NCI-H2227 (cell line): ENCODE data around the gene FRS3.

ENCODE experiments used
- DNase-seq: peaks from one replicate; lab custom pipeline; 2025; ENCODE audit not compliant: unreplicated experiment; lab: John Stamatoyannopoulos, UW

FRS3 gene

GRCh38 chr6:41744236-41744787 lies 35.4 kb downstream of the FRS3 start:
- no peak for DNase-seq

- DNase-seq: no peak
Measured at GRCh38 chr6:41743406-41744235, 36.1 kb downstream of the FRS3 start.

GRCh38 chr6:41741625-41742490 lies 37.8 kb downstream of the FRS3 start:
- DNase-seq: no peak

- DNase-seq: no peak
Measured at GRCh38 chr6:41740366-41741162, 39.1 kb downstream of the FRS3 start.

GRCh38 chr6:41739041-41739440 lies 40.7 kb downstream of the FRS3 start:
- no peak for DNase-seq

- DNase-seq: no peak
Measured at GRCh38 chr6:41737591-41738130, 42.0 kb downstream of the FRS3 start.

GRCh38 chr6:41736800-41737555 lies 42.7 kb downstream of the FRS3 start:
- DNase-seq: no peak

GRCh38 chr6:41736186-41736733 lies 43.4 kb downstream of the FRS3 start:
- no peak for DNase-seq

- peak; percentile 90 for DNase-seq
Measured at GRCh38 chr6:41735427-41736185, 44.1 kb downstream of the FRS3 start, which contains the start of gene TFEB. Gene TFEB, minus strand, starts transcription at chr6:41735608. Its CDS starts 44,395 bp downstream, at chr6:41691213.

- DNase-seq: peak; percentile 72
Measured at GRCh38 chr6:41734666-41735426, 44.9 kb downstream of the FRS3 start.

- peak; percentile 83 for DNase-seq
Measured at GRCh38 chr6:41733707-41734665, 45.7 kb downstream of the FRS3 start.

- DNase-seq: no peak
Measured at GRCh38 chr6:41733360-41733706, 46.4 kb downstream of the FRS3 start.

GRCh38 chr6:41732591-41733359 lies 46.9 kb downstream of the FRS3 start:
- DNase-seq: no peak

- no peak for DNase-seq
Measured at GRCh38 chr6:41732149-41732548, 47.6 kb downstream of the FRS3 start.

GRCh38 chr6:41731561-41732086 lies 48.1 kb downstream of the FRS3 start:
- DNase-seq: no peak
